VCaP (cell line): ENCODE measurements around the gene ARHGAP32.
A peak's percentile ranks its signal among the peaks of the same experiment; 100 is the strongest.
"Not testable (repeated sequence)": the region's sequence is repeated elsewhere in the genome, so short reads cannot be mapped to it uniquely, and the experiment has no call there.

ENCODE experiments used
- H3K27ac ChIP-seq: fragments of 450-650 bp; 2 replicates; pipeline ENCODE4 v1.5.1; 2017
- TF ChIP-seq, protein P1 (sequence below): fragments of 450-650 bp; conservative IDR thresholded peaks from 2 replicates; pipeline ENCODE4 v1.5.1; 2017; ENCODE audit warnings: mild to moderate bottlenecking, moderate library complexity

Gene ARHGAP32

DNA sequence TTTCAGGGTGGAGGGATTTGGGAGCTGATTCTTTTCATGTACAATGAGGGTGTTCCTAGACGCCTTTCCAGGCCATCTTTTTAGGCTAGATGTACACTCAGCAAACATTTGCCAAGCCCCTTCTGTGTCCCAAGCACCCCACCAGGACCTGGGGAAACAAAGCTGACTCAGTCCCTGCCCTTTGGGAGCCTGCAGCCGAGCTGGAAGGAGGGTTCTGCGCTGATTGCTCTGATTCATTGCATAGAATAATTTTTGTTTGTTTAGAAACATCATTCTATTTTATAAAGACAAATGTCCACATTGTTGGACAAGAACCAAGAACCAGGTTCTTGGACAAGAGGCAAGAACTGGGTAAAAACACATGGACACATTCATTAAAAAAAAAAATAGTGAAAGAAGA, 266.1 kb downstream of the ARHGAP32 start:
- H3K27ac ChIP-seq = peak overlapping the region; percentile 16; the same call in 1 of the 2 replicates
- TF ChIP-seq, protein P1, sequence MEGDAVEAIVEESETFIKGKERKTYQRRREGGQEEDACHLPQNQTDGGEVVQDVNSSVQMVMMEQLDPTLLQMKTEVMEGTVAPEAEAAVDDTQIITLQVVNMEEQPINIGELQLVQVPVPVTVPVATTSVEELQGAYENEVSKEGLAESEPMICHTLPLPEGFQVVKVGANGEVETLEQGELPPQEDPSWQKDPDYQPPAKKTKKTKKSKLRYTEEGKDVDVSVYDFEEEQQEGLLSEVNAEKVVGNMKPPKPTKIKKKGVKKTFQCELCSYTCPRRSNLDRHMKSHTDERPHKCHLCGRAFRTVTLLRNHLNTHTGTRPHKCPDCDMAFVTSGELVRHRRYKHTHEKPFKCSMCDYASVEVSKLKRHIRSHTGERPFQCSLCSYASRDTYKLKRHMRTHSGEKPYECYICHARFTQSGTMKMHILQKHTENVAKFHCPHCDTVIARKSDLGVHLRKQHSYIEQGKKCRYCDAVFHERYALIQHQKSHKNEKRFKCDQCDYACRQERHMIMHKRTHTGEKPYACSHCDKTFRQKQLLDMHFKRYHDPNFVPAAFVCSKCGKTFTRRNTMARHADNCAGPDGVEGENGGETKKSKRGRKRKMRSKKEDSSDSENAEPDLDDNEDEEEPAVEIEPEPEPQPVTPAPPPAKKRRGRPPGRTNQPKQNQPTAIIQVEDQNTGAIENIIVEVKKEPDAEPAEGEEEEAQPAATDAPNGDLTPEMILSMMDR = no peak

DNA sequence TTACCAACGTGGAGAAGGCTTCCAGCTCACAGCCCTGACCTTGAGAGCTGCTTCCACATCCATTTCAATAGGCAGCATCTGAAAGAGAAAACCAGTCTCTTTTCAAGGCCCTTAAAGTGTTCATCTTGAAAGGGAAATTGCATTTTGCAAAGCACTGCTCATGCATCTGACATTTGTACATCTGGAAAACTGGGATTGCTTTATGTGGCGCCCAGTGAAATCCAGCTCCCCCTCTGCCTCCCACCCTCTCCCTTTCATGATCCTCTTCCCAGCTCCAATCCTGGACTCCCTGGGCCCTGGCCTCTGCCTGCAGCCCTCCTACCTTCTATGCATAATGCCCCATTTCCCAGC, 266.9 kb downstream of the ARHGAP32 start:
- H3K27ac ChIP-seq = peak overlapping the region; percentile 16; the same call in 1 of the 2 replicates
- TF ChIP-seq, protein P1 = no peak

DNA sequence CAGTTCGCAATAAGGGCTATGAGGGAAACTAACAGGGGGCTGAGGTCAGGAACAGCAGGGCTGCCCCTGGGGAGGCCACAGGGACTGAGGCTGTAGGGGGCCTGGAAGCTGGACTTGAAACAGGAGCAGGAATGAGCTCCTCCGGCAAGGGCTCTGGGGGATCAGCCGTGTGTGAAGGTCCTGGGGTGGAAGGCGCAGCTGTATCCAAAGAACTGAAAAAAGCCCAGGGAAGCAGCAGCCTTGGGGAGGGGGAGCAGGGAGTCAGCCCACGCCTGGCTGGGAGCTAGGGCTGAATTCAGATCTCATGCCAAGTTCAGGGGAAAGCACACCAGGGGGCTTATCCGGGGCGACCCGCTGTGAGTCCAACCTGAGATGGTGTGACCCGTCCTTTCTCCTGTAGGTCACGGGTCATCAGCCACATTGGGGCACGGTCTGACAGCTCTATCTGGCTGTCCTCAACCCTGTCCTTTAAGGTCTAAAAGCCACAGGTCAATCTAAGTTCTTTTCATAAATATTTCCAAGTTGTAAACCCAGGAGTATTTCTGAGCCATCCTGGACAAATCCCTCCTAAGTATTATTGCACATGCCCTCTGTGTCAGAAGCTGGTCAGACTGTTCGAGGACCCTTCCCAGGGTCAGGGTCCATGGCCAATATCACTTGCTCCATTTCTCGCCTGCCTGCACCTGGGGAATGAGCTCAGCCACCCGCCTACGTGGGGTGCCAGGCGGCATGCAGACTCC, 267.4 kb downstream of the ARHGAP32 start:
- no peak overlapping the region for H3K27ac ChIP-seq

DNA sequence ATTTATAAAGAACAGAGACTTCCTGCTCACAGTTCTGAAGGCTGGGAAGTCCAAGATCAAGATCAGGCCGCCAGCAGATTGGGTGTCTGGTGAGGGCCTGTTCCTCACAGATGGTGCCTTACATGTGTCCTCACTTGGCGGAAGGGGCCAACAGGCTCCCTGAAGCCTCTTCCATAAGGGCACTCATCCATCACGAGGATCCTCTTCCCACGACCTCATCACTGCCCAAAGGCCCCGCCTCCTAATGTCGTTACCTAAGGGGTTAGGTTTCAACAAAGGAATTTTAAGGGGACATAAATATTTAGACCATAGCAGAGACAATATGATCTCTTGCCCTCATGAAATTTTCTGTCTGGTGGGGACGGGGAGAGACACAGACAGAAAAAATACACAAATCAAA, 268.0 kb downstream of the ARHGAP32 start:
- no peak overlapping the region for H3K27ac ChIP-seq
- TF ChIP-seq, protein P1 = no peak

More for the DNA sequence above, 267.4 kb downstream of the ARHGAP32 start:
- TF ChIP-seq, protein P1 = no peak

DNA sequence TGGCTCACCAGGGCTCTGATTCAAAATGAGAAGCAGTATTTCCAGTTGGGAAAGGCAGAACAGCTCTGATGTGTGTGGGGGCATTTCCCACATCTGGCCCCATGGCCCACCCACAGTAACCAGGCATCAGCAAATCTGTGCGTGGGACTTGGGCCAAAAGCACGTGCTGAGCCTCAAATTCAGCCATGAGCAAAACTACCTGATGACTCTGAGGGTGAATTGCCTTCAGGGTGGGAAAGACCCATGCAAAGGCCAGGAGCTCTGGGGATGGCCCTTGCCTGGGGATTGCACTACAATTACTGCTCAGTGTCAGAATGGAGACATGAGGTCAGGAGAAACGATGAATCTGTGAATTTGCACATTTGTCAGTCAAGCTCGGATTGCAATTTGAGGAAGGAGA, 270.3 kb downstream of the ARHGAP32 start:
- H3K27ac ChIP-seq = no peak overlapping the region
- TF ChIP-seq, protein P1 = no peak

DNA sequence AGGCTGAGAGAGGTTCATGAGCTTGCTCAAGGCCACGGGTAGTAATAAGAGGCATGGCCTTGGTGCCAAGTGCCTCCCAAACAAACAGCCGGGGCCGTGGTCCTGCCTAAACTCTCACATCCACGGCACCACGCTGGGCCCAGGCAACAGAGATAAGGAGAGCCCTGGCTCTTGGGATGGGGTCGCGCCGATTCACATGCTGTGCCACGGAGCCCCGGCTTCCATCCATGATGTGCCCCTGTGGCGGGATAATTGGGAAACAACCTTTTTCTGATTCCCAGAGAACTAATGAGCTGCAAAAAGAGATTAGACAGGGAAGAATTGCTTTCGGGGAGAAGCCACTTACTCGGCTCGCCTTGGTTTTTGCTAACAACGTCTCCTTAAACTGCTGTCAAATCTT, 271.5 kb downstream of the ARHGAP32 start:
- H3K27ac ChIP-seq = no peak overlapping the region
- TF ChIP-seq, protein P1 = no peak

DNA sequence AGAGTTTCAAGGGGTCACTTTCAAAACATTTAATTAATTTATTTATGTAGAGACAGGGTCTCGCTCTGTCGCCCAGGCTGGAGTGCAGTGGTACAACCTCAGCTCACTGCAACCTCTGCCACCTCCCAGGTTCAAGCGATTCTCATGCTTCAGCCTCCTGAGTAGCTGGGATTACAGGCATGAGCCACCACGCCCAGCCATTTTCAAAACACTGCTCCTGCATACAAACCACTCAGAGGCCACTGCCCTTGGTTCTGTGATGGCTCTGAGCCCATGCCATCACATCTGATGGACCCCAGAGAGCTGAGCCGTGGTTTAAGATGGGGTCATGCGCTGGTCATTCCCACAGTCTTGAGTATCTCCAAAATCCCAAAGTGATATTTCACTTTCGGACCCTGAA, 272.5 kb downstream of the ARHGAP32 start:
- not testable (repeated sequence) for H3K27ac ChIP-seq

DNA sequence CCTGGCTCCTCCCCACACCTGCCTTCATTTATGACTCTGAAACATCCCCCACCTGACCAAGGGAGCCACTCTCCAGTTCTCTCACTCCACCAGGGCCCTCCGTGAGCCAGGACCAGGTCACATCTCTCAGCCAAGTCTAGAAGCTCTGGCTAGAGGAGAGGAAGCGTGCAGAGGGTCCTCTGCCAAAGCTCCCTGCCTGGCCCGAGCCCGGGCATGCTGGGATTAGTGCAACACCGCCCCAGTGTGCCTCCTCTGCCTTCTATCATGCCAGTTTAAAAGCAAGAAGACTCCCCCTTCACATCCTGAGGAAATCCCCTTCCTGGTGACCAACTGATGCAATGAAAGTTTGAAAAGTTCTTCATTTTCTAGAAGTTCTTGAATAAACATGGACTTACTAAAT, 272.9 kb downstream of the ARHGAP32 start:
- no peak overlapping the region for H3K27ac ChIP-seq
- TF ChIP-seq, protein P1 = no peak
